ENCODE measurements around the gene FAM83G. TPM values are rescaled to one million over a fixed set of nuclear protein-coding genes. Genes with fewer than 3 reads are reported as not detected.

Gene FAM83G
- total and polyA plus RNA-seq, 12 donors = 1.8 to 7.3 (median 4.0) TPM

GRCh38 chr17:19000531-19001325 lies 3.8 kb downstream of the FAM83G start:
- TF ChIP-seq POLR2A (IDR thresholded peaks at IDR 0.05) (no peak), CTCF (IDR thresholded peaks at IDR 0.05) (no peak)
- no peak overlapping the region for H3K4me3 ChIP-seq
- no peaks in the 10 kb centered on the region for H3K9me3 ChIP-seq (replicated peaks in 1 of 3)
- 64 to 73% (median 68%) methylated on average over 6 to 17 of the region's 17 CpGs for WGBS, 4 donors
- no peaks in the 10 kb centered on the region for H3K27me3 ChIP-seq
- intact Hi-C loops (cut with DNase I) = no loop called here
- H3K36me3 ChIP-seq (replicated peaks in 1 of 2) = no peaks in the 10 kb centered on the region
- H3K27ac ChIP-seq = peak overlapping the region in 2 of 5 donors; percentile 47 to 53
- peak in 6 of 7 donors; percentile 70 to 83 (median 78) for DNase-seq
- peaks cover 12 to 13% of the 10 kb centered on the region in 2 donors for H3K4me1 ChIP-seq (replicated peaks in 1 of 2)

GRCh38 chr17:18999911-19000310 lies 4.7 kb downstream of the FAM83G start:
- TF ChIP-seq POLR2A (IDR thresholded peaks at IDR 0.05) = no peak
- Histone ChIP-seq H3K27me3 (no peaks in the 10 kb centered on the region), H3K4me1 (replicated peaks in 1 of 2) (peaks cover 8 to 9% of the 10 kb centered on the region in 2 donors), H3K36me3 (replicated peaks in 1 of 2) (no peaks in the 10 kb centered on the region), H3K9me3 (replicated peaks in 1 of 3) (no peaks in the 10 kb centered on the region), H3K27ac (no peak overlapping the region), H3K4me3 (no peak overlapping the region)
- DNase-seq = no peak
- intact Hi-C loops (cut with DNase I) = no loop called here
- WGBS, 4 donors = 94 to 100% (median 94%) methylated on average over 1 to 6 of the region's 6 CpGs; no CpG with 5 or more reads in 1 of the 4 donors

- Histone ChIP-seq H3K4me3 (no peak overlapping the region), H3K36me3 (replicated peaks in 1 of 2) (no peaks in the 10 kb centered on the region), H3K27ac (no peak overlapping the region), H3K27me3 (no peaks in the 10 kb centered on the region), H3K4me1 (replicated peaks in 1 of 2) (peaks cover 7% of the 10 kb centered on the region in 2 donors), H3K9me3 (replicated peaks in 1 of 3) (no peaks in the 10 kb centered on the region)
- TF ChIP-seq POLR2A (IDR thresholded peaks at IDR 0.05) (no peak), CTCF (IDR thresholded peaks at IDR 0.05) (no peak)
- intact Hi-C loops (cut with DNase I) = no loop called here
- DNase-seq = no peak
- WGBS, 4 donors = 92 to 96% (median 94%) methylated on average over 7 to 8 of the region's 8 CpGs
These were observed 5.2 kb downstream of the FAM83G start for GRCh38 chr17:18999394-18999793.

- 83 to 86% (median 84%) methylated on average over 3 to 6 of the region's 6 CpGs for WGBS, 4 donors
- H3K36me3 ChIP-seq (replicated peaks in 1 of 2) = no peaks in the 10 kb centered on the region
- DNase-seq = no peak
- TF ChIP-seq POLR2A (IDR thresholded peaks at IDR 0.05) (no peak), CTCF (IDR thresholded peaks at IDR 0.05) (no peak)
- no peak overlapping the region for H3K27ac ChIP-seq
- H3K4me3 ChIP-seq = no peak overlapping the region
- no peaks in the 10 kb centered on the region for H3K4me1 ChIP-seq (replicated peaks in 1 of 2)
- no peaks in the 10 kb centered on the region for H3K9me3 ChIP-seq (replicated peaks in 1 of 3)
- no peaks in the 10 kb centered on the region for H3K27me3 ChIP-seq
- intact Hi-C loops (cut with DNase I) = no loop called here
These were observed 6.8 kb downstream of the FAM83G start for GRCh38 chr17:18997650-18998196.
